ENCODE measurements around the gene MRPS2. TPM values are rescaled to one million over a fixed set of nuclear protein-coding genes. Genes with fewer than 3 reads are reported as not detected.
"Not testable (repeated sequence)": the region's sequence is repeated elsewhere in the genome, so short reads cannot be mapped to it uniquely, and the experiment has no call there.

Gene MRPS2
- total RNA-seq, 1 experiment from 2014 or later, result 65.5 TPM

DNA sequence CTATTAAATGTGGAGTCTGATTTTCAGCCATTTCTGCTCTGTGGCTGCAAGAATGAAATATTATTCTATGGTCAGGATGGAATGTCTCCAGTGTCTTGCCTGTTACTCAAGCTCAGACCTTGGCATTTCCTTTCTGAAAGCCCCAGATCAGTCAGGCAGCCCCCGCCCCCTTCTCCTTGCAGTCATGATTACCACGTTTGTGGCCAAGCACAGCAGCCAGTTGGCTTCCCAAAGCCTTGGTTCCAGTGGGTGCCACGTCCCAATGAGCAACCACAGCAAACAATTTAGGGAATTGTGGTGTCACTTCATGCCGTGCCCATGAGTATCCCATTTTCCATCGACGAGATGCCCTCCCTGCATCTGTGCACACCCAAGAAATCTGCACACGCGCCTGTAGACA lies 35.7 kb downstream of the MRPS2 start:
- Histone ChIP-seq H3K27me3 (replicated peaks; ENCODE audit: control insufficient read depth, insufficient read depth, low read length) (no peaks in the 10 kb centered on the region), H3K4me1 (no peaks in the 10 kb centered on the region), H3K9me3 (no peaks in the 10 kb centered on the region), H3K36me3 (ENCODE audit: control insufficient read depth, insufficient read depth, low read length) (no peaks in the 10 kb centered on the region), H3K4me3 (ENCODE audit: low read depth, low read length) (no peak overlapping the region)
- Mint-ChIP-seq H3K27ac (ENCODE audit: unreplicated experiment) (no peak overlapping the region), H3K4me3 (ENCODE audit: unreplicated experiment) (no peak overlapping the region), H3K27me3 (ENCODE audit: insufficient read depth, unreplicated experiment) (peaks cover 33% of the 10 kb centered on the region), H3K9me3 (ENCODE audit: unreplicated experiment) (no peaks in the 10 kb centered on the region), H3K36me3 (ENCODE audit: insufficient read depth, unreplicated experiment) (no peaks in the 10 kb centered on the region), H3K4me1 (ENCODE audit: low read depth, unreplicated experiment) (peaks cover 7% of the 10 kb centered on the region)
- no TSS peak for BruUV-seq (replicated peaks)
- POLR2A ChIA-PET, result no interaction called here
- no peak for DNase-seq
- CTCF ChIA-PET, result no interaction called here
- intact Hi-C loops (cut with micrococcal nuclease; ENCODE audit: unreplicated experiment), result no loop called here
- TF ChIP-seq, protein P1, sequence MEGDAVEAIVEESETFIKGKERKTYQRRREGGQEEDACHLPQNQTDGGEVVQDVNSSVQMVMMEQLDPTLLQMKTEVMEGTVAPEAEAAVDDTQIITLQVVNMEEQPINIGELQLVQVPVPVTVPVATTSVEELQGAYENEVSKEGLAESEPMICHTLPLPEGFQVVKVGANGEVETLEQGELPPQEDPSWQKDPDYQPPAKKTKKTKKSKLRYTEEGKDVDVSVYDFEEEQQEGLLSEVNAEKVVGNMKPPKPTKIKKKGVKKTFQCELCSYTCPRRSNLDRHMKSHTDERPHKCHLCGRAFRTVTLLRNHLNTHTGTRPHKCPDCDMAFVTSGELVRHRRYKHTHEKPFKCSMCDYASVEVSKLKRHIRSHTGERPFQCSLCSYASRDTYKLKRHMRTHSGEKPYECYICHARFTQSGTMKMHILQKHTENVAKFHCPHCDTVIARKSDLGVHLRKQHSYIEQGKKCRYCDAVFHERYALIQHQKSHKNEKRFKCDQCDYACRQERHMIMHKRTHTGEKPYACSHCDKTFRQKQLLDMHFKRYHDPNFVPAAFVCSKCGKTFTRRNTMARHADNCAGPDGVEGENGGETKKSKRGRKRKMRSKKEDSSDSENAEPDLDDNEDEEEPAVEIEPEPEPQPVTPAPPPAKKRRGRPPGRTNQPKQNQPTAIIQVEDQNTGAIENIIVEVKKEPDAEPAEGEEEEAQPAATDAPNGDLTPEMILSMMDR (IDR thresholded peaks at IDR 0.05; ENCODE audit: insufficient read depth in 1 of 2, low read depth in 1 of 2, low read length in 1 of 2, severe bottlenecking in 1 of 2, unreplicated experiment in 1 of 2), result no peak

DNA sequence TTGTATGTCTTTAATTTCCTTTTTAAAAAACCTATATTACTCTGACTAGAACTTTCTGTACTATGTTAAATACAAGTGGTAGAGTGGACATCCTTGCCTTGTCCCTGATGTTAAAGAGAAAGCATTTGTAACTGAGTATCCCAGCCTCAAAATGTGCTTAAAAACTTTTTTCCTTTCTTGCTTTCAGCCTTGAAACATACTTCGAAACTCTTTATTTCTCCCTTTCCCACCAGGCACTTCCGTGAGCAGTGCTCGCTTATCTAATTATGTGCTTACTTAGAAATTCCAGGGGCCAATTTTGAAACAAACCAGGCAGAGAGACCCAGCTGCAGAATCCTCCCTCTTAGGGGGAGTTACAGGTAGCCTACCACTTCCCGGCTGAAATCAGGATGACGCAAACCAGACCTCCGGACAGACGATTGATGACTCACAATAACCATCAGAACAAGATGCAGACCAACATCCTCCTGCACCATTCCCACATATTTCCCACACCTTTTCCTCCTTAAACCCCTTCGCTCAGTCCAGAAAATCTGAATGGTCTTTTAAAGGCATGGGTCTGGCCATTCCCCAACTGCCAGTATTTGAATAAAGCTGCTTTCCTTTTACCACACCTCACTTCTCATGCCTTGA lies 42.9 kb downstream of the MRPS2 start:
- H3K4me3 Mint-ChIP-seq (ENCODE audit: unreplicated experiment); CTCF ChIA-PET; BruUV-seq (replicated peaks); H3K36me3 Mint-ChIP-seq (ENCODE audit: insufficient read depth, unreplicated experiment); H3K9me3 ChIP-seq; H3K4me1 ChIP-seq; H3K27me3 ChIP-seq (replicated peaks; ENCODE audit: control insufficient read depth, insufficient read depth, low read length); DNase-seq; H3K27ac Mint-ChIP-seq (ENCODE audit: unreplicated experiment); H3K4me3 ChIP-seq (ENCODE audit: low read depth, low read length); intact Hi-C loops (cut with micrococcal nuclease; ENCODE audit: unreplicated experiment); POLR2A ChIA-PET; H3K36me3 ChIP-seq (ENCODE audit: control insufficient read depth, insufficient read depth, low read length); H3K9me3 Mint-ChIP-seq (ENCODE audit: unreplicated experiment); H3K4me1 Mint-ChIP-seq (ENCODE audit: low read depth, unreplicated experiment): not testable (repeated sequence)
- H3K27me3 Mint-ChIP-seq (ENCODE audit: insufficient read depth, unreplicated experiment), result peaks cover 18% of the 10 kb centered on the region

DNA sequence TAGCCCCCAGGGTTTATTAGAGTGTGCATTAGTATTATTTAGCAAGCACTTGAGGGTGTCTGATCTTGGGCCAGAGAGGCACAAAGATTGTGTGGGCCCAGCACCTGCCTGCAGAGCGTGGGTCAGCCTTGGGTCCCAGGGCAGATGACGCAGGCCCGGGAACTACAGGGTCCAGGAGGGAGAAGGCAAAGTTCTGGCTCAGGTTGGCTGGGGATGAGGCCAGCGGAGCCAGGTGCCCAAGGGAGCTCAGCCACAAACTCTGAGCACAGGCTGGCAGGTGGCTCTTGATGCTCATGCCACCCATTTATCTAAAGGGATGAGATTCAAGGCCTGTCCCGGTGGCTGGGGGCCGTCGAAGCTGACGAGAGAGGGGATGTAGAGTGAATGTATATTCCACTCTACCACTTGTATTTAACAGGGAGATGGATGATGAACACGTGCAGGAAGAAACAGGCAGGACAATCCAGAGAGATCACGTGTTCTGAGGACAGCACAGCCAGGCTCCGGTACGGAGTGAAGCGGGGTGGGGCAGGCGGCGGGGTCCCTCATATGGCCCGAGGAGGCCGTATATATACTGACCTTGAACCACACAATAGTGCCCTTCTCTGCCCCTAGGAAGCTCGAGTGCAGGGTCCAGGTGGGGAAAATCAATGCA lies 44.6 kb downstream of the MRPS2 start:
- H3K4me3 Mint-ChIP-seq (ENCODE audit: unreplicated experiment), result no peak overlapping the region

DNA sequence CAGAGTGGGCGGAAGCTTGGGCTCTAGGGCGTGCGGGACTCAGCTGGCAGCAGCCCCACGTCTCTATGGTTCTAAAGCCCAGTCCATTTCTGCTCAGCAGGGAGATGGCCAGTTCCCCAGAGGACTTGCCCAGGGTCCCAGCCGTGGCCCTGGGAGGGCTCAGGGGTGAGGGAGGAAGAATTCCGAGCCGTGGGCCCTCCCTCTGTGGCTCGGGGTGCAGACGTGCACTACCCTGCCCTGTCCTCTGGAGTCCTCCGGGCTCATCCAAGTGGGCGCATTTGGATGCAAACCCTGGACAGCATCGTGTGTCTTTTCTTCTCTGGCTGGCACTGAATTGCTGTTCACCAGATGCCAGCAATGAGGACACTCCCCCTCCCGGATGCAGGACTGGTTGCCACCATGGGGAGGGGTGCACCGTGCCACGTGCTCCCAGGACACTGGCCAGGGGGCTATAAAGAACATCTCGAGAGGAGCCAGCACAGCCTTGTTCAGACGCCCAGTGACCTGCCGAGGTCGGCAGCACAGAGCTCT lies 45.2 kb downstream of the MRPS2 start, which contains the start of gene OBP2A:
Gene OBP2A (plus strand): TSS at position 481 of the 531 bp plus-strand sequence. CDS start 55 bp downstream, outside the sequence.
- DNase-seq; H3K9me3 Mint-ChIP-seq (ENCODE audit: unreplicated experiment); BruUV-seq (replicated peaks); POLR2A ChIA-PET; H3K36me3 Mint-ChIP-seq (ENCODE audit: insufficient read depth, unreplicated experiment); H3K27me3 ChIP-seq (replicated peaks; ENCODE audit: control insufficient read depth, insufficient read depth, low read length); H3K4me3 Mint-ChIP-seq (ENCODE audit: unreplicated experiment); CTCF ChIA-PET; H3K4me1 ChIP-seq; intact Hi-C loops (cut with micrococcal nuclease; ENCODE audit: unreplicated experiment); H3K27me3 Mint-ChIP-seq (ENCODE audit: insufficient read depth, unreplicated experiment); H3K36me3 ChIP-seq (ENCODE audit: control insufficient read depth, insufficient read depth, low read length); H3K4me3 ChIP-seq (ENCODE audit: low read depth, low read length); H3K4me1 Mint-ChIP-seq (ENCODE audit: low read depth, unreplicated experiment); H3K27ac Mint-ChIP-seq (ENCODE audit: unreplicated experiment); H3K9me3 ChIP-seq: not testable (repeated sequence)

More for the DNA sequence above, 44.6 kb downstream of the MRPS2 start:
- Mint-ChIP-seq H3K27ac (ENCODE audit: unreplicated experiment) (no peak overlapping the region), H3K27me3 (ENCODE audit: insufficient read depth, unreplicated experiment) (peaks cover 7% of the 10 kb centered on the region), H3K4me1 (ENCODE audit: low read depth, unreplicated experiment) (peaks cover 10% of the 10 kb centered on the region), H3K9me3 (ENCODE audit: unreplicated experiment) (no peaks in the 10 kb centered on the region), H3K36me3 (ENCODE audit: insufficient read depth, unreplicated experiment) (no peaks in the 10 kb centered on the region)
- CTCF ChIA-PET, result no interaction called here
- Histone ChIP-seq H3K9me3 (no peaks in the 10 kb centered on the region), H3K4me3 (ENCODE audit: low read depth, low read length) (no peak overlapping the region), H3K36me3 (ENCODE audit: control insufficient read depth, insufficient read depth, low read length) (no peaks in the 10 kb centered on the region), H3K4me1 (no peaks in the 10 kb centered on the region), H3K27me3 (replicated peaks; ENCODE audit: control insufficient read depth, insufficient read depth, low read length) (no peaks in the 10 kb centered on the region)
- TF ChIP-seq, protein P1 (IDR thresholded peaks at IDR 0.05; ENCODE audit: insufficient read depth in 1 of 2, low read depth in 1 of 2, low read length in 1 of 2, severe bottlenecking in 1 of 2, unreplicated experiment in 1 of 2), result no peak
- no TSS peak for BruUV-seq (replicated peaks)
- DNase-seq, result no peak
- POLR2A ChIA-PET, result no interaction called here
- intact Hi-C loops (cut with micrococcal nuclease; ENCODE audit: unreplicated experiment), result no loop called here

DNA sequence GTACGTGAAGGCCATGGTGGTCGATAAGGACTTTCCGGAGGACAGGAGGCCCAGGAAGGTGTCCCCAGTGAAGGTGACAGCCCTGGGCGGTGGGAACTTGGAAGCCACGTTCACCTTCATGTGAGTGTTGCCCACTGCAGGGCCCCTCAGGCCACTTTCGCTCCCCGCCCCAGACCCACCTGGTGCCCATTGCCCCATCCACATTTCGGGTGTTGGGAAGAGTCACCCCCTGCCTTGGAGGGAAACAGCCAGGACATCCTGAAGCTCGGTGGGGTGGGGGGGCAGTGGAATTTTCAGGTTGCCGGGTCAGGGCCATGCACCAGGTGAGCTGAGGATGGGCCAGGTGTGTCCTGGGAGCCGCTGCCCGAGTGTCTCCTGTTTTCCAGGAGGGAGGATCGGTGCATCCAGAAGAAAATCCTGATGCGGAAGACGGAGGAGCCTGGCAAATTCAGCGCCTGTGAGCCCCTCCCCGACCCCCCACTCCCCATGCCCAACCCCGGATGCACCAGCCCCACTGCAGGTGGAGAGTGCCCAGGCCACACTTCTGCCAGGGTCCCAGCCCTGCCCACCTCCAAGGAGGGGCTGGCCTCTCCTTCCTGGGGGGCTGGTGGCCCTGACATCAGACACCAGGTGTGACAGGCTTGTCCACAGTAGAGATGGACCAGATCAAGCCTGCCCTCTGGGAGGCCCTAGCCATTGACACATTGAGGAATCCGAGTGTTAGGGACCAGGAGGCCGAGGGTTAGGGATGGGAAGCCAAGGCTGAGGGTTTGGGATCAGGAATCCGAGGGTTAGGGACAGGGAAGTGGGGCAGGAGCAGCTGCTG lies 46.5 kb downstream of the MRPS2 start:
- H3K4me1 ChIP-seq; H3K27me3 ChIP-seq (replicated peaks; ENCODE audit: control insufficient read depth, insufficient read depth, low read length); DNase-seq; H3K4me3 ChIP-seq (ENCODE audit: low read depth, low read length); H3K4me3 Mint-ChIP-seq (ENCODE audit: unreplicated experiment); H3K9me3 ChIP-seq; H3K36me3 ChIP-seq (ENCODE audit: control insufficient read depth, insufficient read depth, low read length); H3K27ac Mint-ChIP-seq (ENCODE audit: unreplicated experiment); H3K27me3 Mint-ChIP-seq (ENCODE audit: insufficient read depth, unreplicated experiment); BruUV-seq (replicated peaks); intact Hi-C loops (cut with micrococcal nuclease; ENCODE audit: unreplicated experiment); H3K36me3 Mint-ChIP-seq (ENCODE audit: insufficient read depth, unreplicated experiment); H3K9me3 Mint-ChIP-seq (ENCODE audit: unreplicated experiment); CTCF ChIA-PET; POLR2A ChIA-PET; H3K4me1 Mint-ChIP-seq (ENCODE audit: low read depth, unreplicated experiment): not testable (repeated sequence)

All from Caco-2 (cell line).